Measurements from ENCODE around the gene MRAP2. TPM values are rescaled to one million over a fixed set of nuclear protein-coding genes. Genes with fewer than 3 reads are reported as not detected.

MRAP2 gene
- total RNA-seq, 2 donors from 2014 or later: 7.3 to 14.6 TPM

DNA sequence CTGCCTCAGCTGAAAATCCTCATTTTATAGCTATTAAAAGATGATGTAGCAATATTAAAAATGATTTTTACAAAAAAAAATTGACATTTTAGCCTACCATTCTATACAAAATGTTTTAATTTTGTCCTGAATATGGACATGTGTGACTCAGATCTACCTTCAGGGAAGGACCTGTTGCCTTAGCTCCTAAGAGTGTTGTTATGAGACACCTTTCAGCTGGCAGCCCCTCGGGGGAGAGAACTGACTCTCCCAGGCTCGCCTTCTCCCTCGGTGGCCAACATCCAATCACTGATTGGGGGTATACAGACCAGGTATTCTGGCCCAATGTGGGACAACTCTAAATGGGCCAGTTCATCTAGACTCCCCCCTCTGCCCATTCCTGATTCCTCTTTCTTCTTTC, 32.5 kb upstream of the MRAP2 start:
- Histone ChIP-seq H3K4me3 (no peak overlapping the region), H3K27me3 (no peaks in the 10 kb centered on the region)
- TF ChIP-seq, protein P1, sequence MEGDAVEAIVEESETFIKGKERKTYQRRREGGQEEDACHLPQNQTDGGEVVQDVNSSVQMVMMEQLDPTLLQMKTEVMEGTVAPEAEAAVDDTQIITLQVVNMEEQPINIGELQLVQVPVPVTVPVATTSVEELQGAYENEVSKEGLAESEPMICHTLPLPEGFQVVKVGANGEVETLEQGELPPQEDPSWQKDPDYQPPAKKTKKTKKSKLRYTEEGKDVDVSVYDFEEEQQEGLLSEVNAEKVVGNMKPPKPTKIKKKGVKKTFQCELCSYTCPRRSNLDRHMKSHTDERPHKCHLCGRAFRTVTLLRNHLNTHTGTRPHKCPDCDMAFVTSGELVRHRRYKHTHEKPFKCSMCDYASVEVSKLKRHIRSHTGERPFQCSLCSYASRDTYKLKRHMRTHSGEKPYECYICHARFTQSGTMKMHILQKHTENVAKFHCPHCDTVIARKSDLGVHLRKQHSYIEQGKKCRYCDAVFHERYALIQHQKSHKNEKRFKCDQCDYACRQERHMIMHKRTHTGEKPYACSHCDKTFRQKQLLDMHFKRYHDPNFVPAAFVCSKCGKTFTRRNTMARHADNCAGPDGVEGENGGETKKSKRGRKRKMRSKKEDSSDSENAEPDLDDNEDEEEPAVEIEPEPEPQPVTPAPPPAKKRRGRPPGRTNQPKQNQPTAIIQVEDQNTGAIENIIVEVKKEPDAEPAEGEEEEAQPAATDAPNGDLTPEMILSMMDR (IDR thresholded peaks at IDR 0.05): no peak

DNA sequence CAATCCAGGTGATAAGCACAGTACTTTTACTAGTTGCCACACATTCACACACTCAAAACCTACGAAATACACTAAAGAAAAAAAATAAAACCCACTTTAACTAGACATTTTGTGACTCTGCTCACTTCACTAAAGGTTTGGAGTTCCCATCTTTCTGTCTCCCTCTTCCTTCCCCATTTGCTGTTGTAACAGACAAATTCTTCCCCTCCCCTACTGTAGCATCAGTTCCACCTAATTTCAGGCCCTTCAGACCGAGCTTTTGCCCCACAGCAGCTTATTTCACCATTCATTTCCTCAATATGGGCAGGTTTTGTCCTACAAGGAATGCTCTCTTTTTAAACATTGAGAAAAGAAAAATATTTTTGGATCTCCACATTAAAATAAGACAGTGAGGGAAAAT, 31.3 kb upstream of the MRAP2 start:
- H3K36me3 ChIP-seq: no peaks in the 10 kb centered on the region
- no peak for DNase-seq
- H3K27me3 ChIP-seq: no peaks in the 10 kb centered on the region
- intact Hi-C loops (cut with DNase I): no loop called here
- H3K4me3 ChIP-seq: no peak overlapping the region
- H3K9ac ChIP-seq (ENCODE audit: low read depth in 2 of 2, low read length in 2 of 2): no peak overlapping the region
- H3K4me1 ChIP-seq: no peaks in the 10 kb centered on the region
- TF ChIP-seq, protein P1 (IDR thresholded peaks at IDR 0.05): no peak
- H3K27ac ChIP-seq: no peak overlapping the region
- no peaks in the 10 kb centered on the region for H3K9me3 ChIP-seq

More for the DNA sequence above, 32.5 kb upstream of the MRAP2 start:
- Histone ChIP-seq H3K36me3 (no peaks in the 10 kb centered on the region), H3K27ac (no peak overlapping the region), H3K4me1 (no peaks in the 10 kb centered on the region), H3K9ac (ENCODE audit: low read depth in 2 of 2, low read length in 2 of 2) (no peak overlapping the region), H3K9me3 (no peaks in the 10 kb centered on the region)
- intact Hi-C loops (cut with DNase I): no loop called here
- DNase-seq: no peak

DNA sequence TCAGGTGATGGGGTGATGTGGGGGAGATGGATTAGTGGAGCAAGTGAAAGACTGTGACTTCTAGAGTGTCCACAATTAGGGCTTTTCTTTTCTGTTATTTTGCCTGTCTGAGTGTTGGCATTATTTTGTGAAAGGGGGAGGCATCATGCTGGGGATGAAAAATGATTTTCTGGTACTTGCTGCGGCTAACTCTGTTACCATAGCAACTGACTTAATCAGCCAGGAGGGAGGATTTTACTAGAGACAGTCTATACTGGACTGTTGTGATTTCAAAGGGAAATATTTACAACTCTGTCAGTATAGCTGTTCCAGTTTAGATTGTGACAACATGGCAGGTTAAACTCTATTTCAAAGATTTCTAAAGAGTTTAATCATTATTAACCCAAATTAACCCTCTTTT, 30.4 kb upstream of the MRAP2 start:
- Histone ChIP-seq H3K9me3 (no peaks in the 10 kb centered on the region), H3K4me3 (no peak overlapping the region), H3K27ac (no peak overlapping the region), H3K4me1 (no peaks in the 10 kb centered on the region), H3K9ac (ENCODE audit: low read depth in 2 of 2, low read length in 2 of 2) (no peak overlapping the region), H3K27me3 (no peaks in the 10 kb centered on the region), H3K36me3 (no peaks in the 10 kb centered on the region)
- DNase-seq: no peak
- intact Hi-C loops (cut with DNase I): no loop called here
- TF ChIP-seq, protein P1 (IDR thresholded peaks at IDR 0.05): no peak

DNA sequence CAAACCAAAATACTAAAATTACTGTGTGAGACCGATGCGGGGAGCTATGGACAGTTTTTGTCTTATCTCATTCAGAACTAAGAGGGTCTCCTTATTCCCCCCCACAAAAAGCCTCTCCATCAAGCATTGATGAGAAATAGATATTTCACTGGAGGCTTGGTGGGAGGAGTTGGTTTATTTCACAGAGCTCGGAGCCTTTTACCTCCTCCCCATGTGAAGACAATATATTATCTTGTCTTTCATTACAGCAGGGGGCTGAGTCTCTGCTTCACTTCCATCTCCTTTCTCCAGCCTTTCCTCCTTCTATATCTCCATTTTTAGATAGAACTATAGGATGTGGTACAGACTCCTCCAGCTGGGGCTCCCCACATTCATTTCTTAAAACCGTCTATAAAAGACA, 29.9 kb upstream of the MRAP2 start:
- Histone ChIP-seq H3K9ac (ENCODE audit: low read depth in 2 of 2, low read length in 2 of 2) (no peak overlapping the region), H3K4me3 (no peak overlapping the region), H3K36me3 (no peaks in the 10 kb centered on the region), H3K27ac (no peak overlapping the region), H3K9me3 (no peaks in the 10 kb centered on the region), H3K4me1 (no peaks in the 10 kb centered on the region), H3K27me3 (no peaks in the 10 kb centered on the region)
- intact Hi-C loops (cut with DNase I): no loop called here
- TF ChIP-seq, protein P1 (IDR thresholded peaks at IDR 0.05): no peak
- no peak for DNase-seq

DNA sequence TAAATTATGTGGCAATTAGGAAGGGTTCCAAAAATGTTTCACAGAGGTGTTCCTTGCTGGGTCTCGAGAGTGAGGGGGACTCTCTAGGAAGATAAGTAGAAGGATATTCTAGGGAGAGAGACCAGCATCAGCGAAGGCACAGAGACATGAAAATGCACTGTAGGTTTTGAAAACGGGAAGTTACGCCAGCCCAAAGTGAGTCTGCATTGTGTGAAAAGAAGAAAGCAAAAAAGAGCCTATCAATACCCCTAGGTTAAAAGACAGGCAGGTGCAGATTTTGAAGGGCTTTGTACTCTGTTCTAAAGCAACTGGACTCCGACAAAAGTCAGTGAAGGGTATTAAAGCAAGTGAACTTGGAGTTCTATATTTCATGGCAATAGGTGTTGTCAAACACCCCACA, 25.7 kb upstream of the MRAP2 start:
- TF ChIP-seq, protein P1 (IDR thresholded peaks at IDR 0.05): no peak
- no peaks in the 10 kb centered on the region for H3K27me3 ChIP-seq
- intact Hi-C loops (cut with DNase I): no loop called here

DNA sequence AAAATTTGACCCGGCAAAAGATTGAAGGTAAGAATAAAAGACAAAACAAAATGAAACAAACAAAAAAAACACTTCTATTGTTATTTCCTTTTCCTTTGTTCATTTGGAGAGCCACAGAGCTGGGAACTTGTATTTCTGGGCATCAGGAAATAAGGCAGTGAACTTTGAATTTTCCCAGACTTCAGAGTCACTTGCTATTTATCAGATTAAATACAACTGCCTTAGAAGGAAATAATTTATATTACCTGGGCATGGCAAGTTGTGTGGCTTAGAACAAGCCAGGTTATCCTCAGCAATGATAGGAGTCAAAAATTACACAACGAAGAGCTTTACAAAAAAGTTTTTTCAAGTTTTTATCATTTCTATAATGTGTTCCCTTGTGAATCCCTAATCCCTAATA, 20.2 kb upstream of the MRAP2 start:
- no peaks in the 10 kb centered on the region for H3K36me3 ChIP-seq
- H3K4me3 ChIP-seq: no peak overlapping the region
- no peaks in the 10 kb centered on the region for H3K27me3 ChIP-seq
- intact Hi-C loops (cut with DNase I): no loop called here
- no peaks in the 10 kb centered on the region for H3K4me1 ChIP-seq
- no peak for DNase-seq
- TF ChIP-seq, protein P1 (IDR thresholded peaks at IDR 0.05): no peak
- no peak overlapping the region for H3K9ac ChIP-seq (ENCODE audit: low read depth in 2 of 2, low read length in 2 of 2)
- no peaks in the 10 kb centered on the region for H3K9me3 ChIP-seq
- H3K27ac ChIP-seq: no peak overlapping the region

More for the DNA sequence above, 25.7 kb upstream of the MRAP2 start:
- Histone ChIP-seq H3K4me1 (no peaks in the 10 kb centered on the region), H3K9me3 (no peaks in the 10 kb centered on the region), H3K4me3 (no peak overlapping the region), H3K9ac (ENCODE audit: low read depth in 2 of 2, low read length in 2 of 2) (no peak overlapping the region), H3K36me3 (no peaks in the 10 kb centered on the region), H3K27ac (no peak overlapping the region)
- no peak for DNase-seq
